ENCODE results near the gene CPN2. TPM values are rescaled to one million over a fixed set of nuclear protein-coding genes. Genes with fewer than 3 reads are reported as not detected.
A peak's percentile ranks its signal among the peaks of the same experiment; 100 is the strongest.

Gene CPN2, protein sequence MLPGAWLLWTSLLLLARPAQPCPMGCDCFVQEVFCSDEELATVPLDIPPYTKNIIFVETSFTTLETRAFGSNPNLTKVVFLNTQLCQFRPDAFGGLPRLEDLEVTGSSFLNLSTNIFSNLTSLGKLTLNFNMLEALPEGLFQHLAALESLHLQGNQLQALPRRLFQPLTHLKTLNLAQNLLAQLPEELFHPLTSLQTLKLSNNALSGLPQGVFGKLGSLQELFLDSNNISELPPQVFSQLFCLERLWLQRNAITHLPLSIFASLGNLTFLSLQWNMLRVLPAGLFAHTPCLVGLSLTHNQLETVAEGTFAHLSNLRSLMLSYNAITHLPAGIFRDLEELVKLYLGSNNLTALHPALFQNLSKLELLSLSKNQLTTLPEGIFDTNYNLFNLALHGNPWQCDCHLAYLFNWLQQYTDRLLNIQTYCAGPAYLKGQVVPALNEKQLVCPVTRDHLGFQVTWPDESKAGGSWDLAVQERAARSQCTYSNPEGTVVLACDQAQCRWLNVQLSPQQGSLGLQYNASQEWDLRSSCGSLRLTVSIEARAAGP
- total RNA-seq: 2.4 TPM
- long read RNA-seq, transcript CPN2-201 (2 exons, 3,028 nt): major isoform, 6 of 10 reads
- long read RNA-seq, partial matches to known transcripts: 0 of 10 reads
- long read RNA-seq, other reads (novel, unspliced or antisense): 2 of 10 reads

DNA sequence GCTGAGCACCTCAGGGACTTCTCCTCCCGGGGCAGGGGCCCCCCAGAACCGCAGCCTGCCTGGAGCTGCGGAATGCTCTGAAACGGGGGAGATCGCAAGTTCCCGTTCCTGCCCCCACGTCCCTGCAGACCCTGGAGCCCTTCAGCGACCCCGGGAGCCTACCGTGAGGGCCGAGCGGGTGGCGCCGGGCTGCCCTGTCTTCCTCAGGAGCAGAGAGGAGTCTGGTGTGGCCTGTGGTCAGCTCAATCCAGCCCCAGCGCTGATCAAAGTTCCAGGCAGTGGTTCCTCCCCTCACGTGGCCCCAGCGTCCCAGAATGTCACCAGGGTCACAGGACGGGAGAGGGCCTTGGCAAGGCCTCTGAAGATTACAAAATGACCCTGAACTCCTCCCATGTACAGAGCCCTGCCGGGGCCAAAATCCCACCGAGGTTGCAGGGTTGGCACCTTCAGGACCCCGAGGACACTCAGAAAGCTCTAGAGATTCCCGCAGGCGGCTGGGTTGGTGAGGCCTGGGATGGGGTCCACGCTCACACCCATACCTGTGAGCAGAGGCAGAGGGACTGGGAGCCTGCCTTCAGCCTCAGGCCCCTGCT is at the start of gene CPN2:
CPN2 (minus strand) TSS at position 249 of the 593 bp plus-strand sequence. CDS start 8,626 bp downstream, outside the sequence.
- no peaks in the 10 kb centered on the region for H3K9me3 ChIP-seq (replicated peaks)
- TF ChIP-seq, protein P1, sequence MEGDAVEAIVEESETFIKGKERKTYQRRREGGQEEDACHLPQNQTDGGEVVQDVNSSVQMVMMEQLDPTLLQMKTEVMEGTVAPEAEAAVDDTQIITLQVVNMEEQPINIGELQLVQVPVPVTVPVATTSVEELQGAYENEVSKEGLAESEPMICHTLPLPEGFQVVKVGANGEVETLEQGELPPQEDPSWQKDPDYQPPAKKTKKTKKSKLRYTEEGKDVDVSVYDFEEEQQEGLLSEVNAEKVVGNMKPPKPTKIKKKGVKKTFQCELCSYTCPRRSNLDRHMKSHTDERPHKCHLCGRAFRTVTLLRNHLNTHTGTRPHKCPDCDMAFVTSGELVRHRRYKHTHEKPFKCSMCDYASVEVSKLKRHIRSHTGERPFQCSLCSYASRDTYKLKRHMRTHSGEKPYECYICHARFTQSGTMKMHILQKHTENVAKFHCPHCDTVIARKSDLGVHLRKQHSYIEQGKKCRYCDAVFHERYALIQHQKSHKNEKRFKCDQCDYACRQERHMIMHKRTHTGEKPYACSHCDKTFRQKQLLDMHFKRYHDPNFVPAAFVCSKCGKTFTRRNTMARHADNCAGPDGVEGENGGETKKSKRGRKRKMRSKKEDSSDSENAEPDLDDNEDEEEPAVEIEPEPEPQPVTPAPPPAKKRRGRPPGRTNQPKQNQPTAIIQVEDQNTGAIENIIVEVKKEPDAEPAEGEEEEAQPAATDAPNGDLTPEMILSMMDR (IDR thresholded peaks at IDR 0.05; ENCODE audit: borderline replicate concordance): no peak
- DNase-seq: no peak
- H3K27ac ChIP-seq (replicated peaks): no peak within 1 kb of the TSS
- intact Hi-C loops (cut with micrococcal nuclease): no loop called here
- H3K4me1 ChIP-seq: no peaks in the 10 kb centered on the region
- no peaks in the 10 kb centered on the region for H3K27me3 ChIP-seq (ENCODE audit: low read depth)
- no peaks in the 10 kb centered on the region for H3K36me3 ChIP-seq
- H3K4me3 ChIP-seq: peak within 1 kb of the TSS; percentile 8

DNA sequence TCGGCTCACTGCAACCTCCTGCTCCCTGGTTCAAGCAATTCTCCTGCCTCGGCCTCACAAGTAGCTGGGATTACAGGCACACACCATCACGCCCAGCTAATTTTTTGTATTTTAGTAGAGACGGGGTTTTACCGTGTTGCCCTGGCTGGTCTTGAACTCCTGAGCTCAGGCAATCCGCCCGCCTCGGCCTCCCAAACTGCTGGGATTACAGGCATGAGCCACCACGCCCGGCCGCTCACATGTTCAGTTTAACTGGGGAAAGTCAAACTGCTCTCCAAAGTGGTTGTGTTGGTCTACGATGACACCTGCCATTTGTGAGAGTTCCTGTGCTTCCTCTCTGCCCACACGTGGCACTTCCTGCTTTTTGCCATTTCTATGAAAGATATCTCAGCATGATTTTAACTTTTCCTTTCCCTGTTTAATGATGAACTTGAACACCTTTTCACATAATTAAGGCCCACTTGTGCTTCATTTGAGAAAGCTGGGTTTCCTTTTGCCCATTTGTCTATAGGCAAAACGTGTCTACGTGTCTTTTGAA is 48.8 kb upstream of the CPN2 start:
- DNase-seq: no peak
- Histone ChIP-seq H3K27me3 (ENCODE audit: low read depth) (peaks cover 53% of the 10 kb centered on the region), H3K9me3 (replicated peaks) (no peaks in the 10 kb centered on the region), H3K4me3 (no peak overlapping the region), H3K27ac (replicated peaks) (no peak overlapping the region), H3K36me3 (no peaks in the 10 kb centered on the region), H3K4me1 (peaks cover 21% of the 10 kb centered on the region)
- TF ChIP-seq, protein P1 (IDR thresholded peaks at IDR 0.05; ENCODE audit: borderline replicate concordance): no peak
- intact Hi-C loops (cut with micrococcal nuclease): loop anchor here (10.0 kb wide), 1 partner anchor 65 kb away; no protein-coding TSS in a partner anchor

DNA sequence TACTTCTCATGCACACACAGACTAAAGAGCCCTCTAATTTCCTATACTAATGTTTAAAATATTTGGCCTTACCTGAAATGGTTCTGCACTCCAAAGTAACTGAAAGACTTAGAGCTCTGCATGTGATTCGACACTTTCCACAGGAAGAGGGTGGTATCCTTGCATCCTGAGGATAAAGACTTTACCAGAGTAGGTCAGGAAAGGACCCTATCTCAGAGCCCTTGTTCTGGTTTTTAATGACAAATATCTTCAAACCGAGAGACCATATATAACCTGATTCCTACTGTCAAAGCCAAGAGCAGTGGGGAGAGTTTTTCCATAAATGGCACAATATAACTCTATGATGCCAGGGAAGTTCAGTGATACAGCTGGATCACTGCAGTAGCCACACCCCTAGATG is 48.0 kb upstream of the CPN2 start, which contains the start of gene GP5:
GP5 (minus strand) TSS at position 101 of the 400 bp plus-strand sequence. CDS start 984 bp downstream, outside the sequence.
- Histone ChIP-seq H3K9me3 (replicated peaks) (no peaks in the 10 kb centered on the region), H3K4me3 (peak within 1 kb of the TSS; percentile 54), H3K4me1 (peaks cover 21% of the 10 kb centered on the region), H3K36me3 (no peaks in the 10 kb centered on the region), H3K27me3 (ENCODE audit: low read depth) (peaks cover 61% of the 10 kb centered on the region), H3K27ac (replicated peaks) (no peak within 1 kb of the TSS)
- TF ChIP-seq, protein P1 (IDR thresholded peaks at IDR 0.05; ENCODE audit: borderline replicate concordance): no peak
- DNase-seq: no peak
- intact Hi-C loops (cut with micrococcal nuclease): no loop called here

DNA sequence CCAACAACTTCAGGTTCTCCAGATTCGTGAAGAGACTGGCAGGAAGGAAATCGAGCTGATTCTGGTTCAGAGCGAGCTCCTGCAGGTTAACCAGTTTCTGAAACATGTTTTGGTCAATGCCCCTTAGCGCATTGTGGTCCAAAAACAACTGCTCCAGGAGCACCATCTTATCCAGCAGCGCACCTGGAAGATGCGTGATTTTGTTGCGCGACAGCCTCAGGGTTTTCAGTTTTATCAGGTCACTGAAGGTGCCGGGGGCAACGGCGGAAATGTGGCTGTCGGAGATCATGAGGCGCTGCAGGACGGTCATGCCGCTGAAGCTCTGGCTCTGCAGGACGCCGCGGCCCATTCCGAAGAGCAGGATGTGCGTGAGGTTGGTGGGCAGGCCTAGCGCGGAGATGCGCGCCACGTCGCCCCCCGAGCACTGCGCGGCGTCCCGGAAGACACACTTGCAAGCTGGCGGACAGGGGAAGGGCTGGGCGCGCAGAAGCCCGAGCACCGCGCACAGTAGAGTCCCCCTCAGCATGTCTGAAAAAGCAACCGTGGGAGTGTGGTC is 46.7 kb upstream of the CPN2 start:
- Histone ChIP-seq H3K9me3 (replicated peaks) (no peaks in the 10 kb centered on the region), H3K27me3 (ENCODE audit: low read depth) (peaks cover 73% of the 10 kb centered on the region), H3K4me3 (peak overlapping the region; percentile 54), H3K36me3 (no peaks in the 10 kb centered on the region), H3K27ac (replicated peaks) (no peak overlapping the region), H3K4me1 (peaks cover 21% of the 10 kb centered on the region)
- TF ChIP-seq, protein P1 (IDR thresholded peaks at IDR 0.05; ENCODE audit: borderline replicate concordance): no peak
- intact Hi-C loops (cut with micrococcal nuclease): no loop called here
- DNase-seq: no peak

All from left ventricle myocardium inferior (tissue), 1 donor.